NCI-H748 treated with DMSO at 0.1 percent for 48 hours (cell line): Measurements from ENCODE around the gene SEC16A.
"Not testable (repeated sequence)": the region's sequence is repeated elsewhere in the genome, so short reads cannot be mapped to it uniquely, and the experiment has no call there.

Experiments used
- DNase-seq: peaks from one replicate; lab custom pipeline; 2025; lab: John Stamatoyannopoulos, UW

Gene SEC16A

DNA sequence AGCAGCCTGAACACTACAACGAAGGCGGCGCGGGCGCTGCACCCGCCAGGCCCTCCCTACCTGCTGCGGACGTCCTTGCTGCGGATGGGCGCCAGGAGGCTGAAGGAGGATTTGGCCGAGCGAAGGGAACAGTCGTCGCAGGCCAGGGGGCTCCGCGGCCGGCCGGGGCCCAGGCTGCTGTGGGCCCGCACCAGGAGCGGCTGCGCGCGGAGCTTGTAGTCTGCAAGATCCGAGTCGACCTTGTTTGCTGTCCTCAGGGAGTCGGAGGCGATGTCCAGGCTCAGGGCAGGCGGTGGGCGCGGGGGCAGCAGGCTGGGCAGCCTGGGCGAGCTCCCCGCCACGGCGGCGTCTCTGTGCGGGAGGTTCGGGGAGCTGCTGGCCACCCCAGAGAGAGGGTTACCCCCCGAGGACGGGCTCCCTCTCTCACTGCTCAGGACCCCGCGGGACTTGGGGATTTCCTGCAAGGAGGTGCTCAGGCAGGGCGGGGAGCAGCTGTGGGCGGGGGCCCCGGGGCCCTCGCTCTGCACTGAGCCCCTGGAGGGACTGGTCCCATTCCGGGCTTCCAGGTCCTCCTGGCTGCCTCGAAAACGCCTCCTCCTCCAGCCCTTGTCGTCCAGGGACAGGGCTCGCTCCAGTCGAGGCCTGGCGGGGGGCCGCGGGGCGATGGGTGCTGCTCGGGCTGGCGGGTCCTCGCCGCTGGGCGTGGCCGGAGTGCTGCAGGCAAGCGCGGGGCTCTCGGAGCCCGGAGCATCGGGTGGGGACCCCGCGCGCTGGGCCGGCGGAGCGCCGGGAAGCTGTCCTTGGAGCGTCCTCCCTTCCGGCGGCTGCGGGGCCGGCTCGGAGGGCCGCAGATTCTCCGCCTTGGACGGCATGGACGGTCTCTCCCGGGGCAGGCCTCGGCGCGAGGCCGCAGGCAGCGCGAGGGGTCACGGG is 44.0 kb downstream of the SEC16A start:
- DNase-seq = no peak

DNA sequence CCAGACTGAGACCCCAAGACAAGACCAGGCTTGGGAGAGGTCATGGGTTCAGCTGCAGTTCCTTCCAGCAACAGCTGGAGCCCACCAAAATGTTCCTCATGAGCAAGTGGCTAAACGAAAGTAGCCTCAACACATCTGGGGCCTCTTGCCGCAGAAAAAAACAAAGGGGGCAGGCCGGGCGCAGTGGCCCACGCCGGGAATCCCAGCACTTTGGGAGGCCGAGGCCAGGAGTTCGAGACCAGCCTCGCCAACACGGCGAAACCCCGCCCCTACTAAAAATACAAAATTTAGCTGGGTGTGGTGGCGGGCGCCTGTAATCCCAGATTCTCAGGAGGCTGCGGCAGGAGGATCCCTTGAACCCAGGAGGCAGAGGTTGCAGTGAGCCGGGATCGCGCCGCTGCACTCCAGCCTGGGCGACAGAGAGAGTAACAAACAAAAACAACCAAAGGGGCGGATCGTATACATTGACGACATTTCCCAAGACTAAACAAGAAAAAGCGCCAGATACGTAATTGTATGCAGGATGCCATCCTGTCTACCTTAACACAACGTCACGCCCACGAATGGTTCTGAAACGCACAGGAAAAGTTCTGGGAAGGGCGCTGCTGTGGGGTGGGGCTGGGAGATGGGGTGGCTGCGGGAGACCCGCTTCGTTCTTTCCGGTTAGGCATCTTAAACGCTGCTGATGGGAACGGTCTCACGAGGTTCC is 44.8 kb downstream of the SEC16A start:
- DNase-seq = no peak

DNA sequence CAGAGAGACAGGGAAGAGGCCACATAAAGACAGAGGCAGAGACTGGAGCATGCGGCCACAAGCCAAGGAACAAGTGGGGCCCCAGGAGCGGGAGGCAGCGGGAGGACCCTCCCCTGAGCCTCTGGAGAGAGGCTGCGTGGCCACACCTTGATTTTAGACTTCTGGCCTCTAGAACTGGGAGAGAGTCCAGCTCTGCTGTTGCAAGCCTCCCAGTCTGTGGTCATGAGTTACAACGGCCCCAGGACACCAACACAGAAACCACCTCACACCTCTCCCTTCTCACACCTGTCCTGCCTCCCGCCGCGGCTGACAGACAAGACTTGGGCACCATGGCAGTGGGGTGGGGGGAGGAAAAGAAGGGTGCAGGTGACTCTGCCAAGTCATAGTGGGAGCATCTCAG is 45.4 kb downstream of the SEC16A start:
- DNase-seq = no peak

DNA sequence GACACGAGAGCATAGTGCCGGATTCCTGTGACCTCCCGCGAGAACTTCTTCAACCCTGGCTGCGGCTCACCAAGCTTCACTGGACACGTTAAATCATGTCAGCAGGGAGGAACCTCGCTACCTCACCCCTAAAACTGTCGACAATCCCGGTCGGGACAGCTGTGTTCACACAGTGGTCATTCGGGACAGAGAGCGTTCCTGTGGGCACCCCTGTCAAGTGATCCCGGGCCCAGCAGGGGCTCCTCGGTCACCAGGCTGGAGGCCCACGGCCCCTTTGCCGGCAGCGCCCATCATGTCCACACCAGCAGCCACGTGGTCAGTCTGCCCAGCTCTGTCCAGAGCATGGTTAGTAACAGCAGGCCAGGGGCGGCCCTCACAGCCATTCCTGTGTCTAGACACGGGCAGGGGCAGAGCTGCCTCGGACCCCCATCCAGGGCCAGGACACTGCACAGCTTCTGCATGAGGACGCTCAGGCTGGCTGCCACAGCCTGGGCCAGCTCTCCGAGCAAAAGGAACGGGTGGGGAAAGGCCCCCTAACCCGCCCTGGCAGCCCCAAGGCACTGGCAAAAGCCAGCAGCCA is 46.7 kb downstream of the SEC16A start:
- DNase-seq = no peak

DNA sequence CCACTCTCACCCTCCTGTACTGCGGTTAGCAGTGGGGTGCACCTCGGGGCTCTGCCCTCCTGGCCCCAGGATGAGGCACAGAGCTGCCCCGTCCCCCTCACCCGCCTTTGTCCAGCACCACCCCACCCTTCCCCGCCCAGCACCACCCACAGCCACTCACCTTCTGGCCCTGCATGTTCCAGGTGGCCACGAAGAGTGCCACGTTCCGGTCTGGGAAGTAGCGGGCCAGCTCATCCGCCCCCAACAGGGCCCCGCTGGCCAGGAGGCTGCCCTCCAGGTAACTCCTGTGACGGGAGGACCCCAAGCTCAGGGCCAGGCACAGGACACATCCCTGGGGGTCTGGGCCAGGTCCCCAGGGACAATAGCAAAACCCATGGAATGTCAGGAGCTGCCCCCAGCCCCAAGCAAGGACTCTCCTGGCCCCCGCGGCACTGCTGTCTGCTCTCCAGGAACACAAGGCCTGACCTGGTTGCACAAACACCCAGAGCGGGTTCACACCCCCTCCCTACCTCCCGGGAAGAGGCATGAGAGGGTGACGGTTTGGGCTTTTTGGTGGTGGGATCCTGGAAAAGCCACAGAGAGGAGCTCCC is 48.2 kb downstream of the SEC16A start:
- no peak for DNase-seq

DNA sequence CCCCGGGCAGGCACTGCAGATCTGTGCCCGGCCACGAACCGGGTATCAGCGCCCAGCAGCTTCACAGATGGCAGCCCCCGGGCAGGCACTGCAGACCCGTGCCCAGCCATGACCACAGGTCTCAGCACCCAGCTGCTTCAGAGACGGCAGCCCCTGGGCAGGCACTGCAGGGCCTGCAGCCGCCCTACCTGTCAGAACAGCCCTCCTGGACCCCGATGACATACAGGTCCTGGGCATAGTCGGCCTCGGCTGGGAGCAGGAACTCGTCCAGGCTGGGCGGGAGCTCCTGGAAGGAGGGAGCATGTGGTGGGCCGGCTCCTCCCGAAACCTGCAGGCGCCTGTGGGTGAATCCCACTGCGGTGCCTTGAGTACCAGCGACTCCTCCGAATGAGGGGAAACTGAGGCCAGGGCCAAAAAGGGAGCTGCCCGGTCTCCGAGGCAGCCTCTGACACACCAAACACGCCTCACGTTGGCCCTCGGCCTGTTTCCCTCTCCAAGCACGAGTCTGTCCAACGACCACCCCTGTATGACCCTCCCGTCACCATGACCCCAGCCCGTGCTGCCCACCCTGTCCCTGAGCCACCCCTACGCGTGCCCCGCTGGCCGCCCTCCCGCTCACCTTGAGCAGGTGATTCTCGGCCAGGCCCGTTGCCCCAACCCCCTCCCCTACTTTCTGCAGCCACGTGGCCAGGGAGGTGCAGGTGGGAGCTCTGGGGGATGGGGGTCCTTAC is 48.8 kb downstream of the SEC16A start:
- DNase-seq = no peak

DNA sequence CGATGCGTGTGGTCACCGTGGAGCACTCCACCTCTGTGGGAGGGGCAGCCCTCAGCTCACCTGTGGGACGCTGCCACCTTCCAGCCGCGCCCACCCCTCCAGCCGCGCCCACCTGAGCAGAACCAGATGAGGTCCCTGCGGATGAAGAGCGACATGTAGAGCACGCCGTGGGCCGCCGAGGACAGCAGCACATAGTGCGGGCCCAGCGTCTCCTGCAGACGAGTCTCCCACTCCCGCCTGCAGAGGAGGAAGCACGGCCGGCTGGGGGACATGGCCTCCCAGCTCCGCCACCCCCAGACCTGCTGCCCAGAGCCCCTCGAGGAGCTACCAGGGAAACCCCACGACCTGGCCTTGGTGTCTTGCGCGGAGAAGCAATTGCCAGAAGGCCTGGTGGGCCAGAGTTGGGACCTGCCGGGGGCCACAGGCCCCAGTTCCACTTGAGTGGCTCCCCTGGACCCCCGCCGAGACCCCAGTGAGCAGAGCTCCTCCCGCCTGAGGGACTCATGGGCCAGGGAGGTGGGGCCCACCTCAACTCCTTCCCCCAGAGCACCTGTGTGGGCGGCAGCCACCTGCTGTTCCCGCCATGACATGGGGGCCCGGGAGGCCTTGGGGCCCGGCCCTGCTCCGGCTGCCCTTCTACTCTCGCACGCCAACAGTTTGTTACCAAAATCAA is 49.7 kb downstream of the SEC16A start:
- DNase-seq = no peak

DNA sequence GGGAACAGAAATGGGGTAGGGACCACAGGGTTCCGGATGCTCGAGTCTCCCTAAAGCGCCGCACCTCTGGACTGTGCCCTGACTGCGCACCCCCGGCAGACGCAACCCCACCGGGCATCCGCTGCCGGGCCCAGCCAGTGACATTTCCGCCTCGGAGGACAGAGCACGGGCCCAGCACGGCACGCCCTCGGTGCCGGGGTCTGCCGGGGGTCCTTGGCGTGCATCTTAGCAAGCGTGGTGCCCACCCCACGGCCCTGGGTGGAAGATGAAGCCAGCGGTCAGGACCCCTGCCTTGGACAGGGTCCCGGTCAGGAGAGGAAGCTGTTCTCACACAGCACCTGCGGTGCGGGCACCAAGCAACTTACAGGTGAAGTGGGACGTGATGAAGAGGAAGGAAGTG is 50.2 kb downstream of the SEC16A start:
- DNase-seq = no peak

DNA sequence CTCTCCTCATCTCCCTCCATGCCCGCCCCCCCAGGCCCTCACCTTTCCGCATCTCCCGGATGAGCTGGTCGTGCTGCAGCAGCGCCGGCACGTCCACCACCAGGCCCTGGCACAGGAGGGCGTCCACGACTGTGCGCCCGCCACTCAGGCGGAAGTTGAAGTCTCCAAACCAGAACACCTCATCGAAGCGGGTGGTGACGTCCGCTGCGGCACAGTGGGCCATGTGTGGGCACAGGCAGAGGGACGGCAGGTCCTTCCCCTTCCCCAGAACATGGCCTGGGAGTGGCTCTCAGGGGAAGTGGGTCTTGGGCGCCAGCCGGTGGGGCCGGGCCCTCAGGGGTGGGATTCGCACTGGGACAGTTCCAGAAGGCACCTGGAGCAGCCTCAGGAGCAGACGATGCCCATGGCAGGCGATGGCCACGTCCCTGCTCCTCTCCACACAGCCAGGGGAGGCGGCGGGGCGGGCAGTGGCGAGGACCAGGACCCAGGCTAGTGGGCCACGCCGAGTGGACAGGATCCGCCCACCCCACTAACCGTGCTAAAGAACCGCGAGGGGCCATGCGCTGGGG is 51.0 kb downstream of the SEC16A start:
- DNase-seq = no peak

DNA sequence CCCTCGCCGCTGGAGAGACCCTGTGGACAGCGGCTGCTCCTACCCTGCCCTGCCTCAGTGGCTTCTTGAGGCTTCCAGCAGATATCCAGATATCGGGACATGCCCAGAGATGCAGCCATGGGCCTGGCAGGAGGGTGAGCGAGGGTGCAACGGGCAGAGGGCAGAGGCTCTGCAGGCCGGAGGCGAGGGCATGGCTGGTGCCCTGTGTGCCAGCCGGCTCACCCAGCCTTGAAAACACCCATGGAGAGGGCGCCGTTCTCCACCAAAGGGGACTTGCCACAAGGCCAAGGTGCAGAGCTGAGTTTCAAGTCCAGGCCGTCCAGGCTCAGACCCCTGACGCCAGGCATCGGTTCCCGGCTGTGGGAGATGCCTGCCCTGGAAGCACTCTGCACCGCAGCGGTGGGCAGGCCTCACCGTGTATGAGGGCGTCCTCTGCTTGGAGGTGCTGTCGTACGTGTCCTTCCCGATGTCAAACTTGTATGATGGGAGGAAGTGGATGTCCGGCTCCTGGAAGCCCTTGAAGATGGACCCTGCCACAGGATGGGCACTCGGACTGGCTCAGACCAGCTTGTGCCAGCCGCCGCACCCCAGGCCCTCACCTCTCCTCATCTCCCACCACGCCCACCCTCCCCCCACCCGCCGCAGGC is 52.1 kb downstream of the SEC16A start:
- DNase-seq = no peak

DNA sequence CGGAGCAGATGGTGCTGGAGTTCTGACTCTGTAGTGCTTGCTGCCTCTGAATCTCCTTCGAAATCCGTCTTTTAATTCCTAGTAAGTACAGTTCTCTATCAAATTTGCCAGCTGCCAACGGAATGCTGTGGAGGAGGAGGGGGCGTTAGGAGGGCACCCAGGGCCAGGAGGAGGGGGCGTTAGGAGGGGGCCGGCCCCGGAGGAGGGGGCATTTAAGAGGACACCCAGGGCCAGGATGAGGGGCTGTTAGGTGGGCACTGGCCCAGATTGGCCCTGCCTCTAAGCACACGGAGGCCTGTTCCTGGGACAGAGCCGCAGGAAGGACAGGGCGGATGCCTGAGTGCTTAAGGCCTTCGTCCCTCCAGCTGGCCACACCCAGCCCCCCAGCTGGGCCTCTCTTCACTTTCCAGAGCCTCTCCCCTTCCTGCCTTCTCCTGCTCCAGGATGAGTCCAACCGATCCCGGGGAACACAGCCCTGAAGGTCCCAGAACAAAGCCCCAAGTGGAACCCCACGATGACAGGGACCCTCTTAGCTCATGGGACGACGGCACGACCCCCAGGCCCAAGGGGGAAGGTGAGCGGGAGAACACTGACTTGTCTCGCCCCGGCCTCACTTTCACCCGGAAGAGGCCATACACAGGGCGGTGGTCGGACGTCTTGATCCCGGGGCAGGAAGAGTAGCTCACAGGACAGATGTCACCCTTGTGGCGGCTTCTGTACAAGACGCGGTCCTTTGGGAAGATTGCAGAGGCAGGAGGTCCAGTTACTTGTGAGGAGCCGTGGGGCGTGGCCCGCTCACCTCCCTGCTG is 53.0 kb downstream of the SEC16A start:
- DNase-seq = no peak

DNA sequence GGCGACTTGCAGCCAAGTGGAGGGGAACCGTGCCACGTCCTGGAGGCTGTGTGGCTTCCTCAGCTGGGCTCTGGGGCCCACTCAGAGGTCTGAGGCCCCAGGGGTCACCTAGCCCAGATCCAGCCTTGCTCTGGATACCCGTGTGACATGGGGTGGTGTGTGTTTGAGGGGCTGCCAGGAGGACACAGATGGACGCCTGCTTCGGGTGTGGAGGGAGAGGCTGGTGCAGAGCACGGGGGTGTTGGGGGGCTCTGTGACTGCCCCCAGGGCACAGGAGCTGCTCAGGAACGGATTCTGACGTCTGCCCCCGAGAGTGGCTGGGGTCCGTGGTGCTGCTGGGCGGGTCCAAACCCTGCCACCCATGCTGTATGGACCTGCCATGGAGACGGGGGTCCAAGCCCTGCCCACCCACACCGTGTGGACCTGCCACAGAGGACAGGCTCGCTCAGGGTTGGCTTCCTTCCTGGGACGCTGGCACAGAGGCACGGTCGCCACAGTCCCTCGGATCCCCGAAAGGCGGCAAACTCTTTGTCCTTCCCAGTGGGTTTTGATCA is 53.7 kb downstream of the SEC16A start:
- DNase-seq = no peak

DNA sequence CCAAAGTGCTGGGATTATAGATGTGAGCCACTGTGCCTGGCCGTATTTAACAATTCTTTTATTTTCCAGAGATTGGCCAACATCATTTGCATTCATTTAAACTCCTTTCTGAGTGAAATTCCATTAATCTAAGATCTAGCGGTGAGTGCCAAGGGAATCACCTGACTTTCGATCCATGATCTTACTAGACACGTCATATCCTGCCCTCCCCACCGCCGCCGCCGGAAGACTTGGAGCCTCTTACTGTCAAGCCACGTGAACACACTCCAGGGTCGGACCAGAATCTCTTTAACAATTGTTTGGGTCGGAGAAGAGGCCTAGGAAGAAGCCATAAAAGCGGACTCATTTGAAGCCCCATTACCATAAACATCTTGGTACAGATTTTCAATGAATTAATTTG is 56.1 kb downstream of the SEC16A start:
- DNase-seq = no peak

DNA sequence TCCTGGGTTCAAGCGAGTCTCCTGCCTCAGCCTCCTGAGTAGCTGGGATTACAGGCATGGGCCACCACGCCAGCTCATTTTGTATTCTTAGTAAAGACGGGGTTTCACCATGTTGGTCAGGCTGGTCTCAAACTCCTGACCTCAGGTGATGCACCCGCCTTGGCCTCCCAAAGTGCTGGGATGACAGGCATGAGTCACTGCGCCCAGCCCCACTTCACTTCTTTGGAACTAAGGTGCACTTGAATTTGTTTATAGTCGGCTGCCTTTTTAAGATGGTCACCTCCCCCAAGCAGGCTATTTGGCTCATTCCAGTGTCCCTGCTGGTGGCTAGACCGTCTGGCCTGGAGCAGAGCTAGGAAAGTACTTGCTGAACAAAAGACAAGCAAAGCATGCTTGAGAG is 57.5 kb downstream of the SEC16A start:
- DNase-seq = not testable (repeated sequence)

DNA sequence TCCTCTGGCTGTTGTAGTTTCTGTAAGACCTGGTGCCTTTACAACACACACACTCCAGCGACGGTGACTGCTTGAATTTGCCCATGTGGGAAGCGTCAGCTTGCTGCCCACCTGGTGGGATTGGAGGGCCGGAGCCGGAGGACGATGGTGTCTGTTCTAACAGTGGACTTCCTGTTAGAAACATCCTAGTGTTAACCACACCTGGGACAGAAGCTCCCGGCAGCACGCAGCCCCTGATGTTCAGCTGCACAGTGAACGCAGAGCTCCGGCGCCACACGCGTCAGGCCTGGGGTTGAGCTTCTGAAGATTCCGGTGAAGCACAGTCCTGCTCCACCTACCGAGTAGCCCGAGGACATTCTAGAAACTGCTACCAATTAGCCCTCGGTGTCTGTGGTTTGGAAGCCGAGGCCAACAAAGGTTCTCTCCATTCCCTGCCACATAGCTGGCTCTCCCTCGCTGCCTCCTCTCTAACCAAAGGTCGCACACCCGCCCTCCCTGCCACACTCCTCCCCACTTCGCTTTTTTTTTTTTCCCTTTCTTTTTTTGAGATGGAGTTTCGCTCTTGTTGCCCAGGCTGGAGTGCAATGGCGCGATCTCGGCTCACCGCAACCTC is 58.0 kb downstream of the SEC16A start:
- no peak for DNase-seq

DNA sequence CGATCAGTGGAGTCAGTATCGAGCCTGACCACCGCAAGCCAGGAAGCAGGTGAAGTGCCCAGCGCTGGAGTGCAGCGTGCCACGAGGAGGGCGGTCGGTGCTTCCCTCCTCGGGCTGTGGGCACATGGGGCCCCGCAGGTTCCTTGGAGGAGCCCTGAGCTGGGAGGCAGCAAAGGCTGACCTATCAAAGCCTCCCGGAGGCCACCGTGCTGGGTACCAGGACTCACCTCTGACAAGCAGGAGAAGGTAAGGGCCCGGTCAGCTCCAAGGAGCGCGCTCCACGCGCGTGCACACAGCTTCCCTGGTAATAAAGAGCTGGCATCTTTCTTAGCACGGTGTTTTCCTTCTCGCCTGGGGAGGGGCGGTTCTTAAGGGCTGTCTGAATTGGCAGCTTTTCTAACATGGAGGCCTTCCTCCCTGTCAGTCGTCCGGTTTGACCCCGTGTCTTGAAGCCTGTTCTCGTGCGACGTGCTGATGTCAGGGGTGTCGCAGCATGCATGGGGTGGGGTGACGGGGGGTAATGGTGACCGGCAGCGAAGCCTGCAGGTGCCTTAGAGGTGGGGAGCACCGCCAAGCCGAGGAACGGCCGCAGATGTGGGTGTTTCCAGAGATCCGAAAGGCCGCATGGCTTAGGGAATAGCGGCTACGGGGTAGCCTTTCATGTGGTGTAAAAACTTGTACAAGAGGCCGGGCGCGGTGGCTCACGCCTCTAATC is 59.3 kb downstream of the SEC16A start:
- DNase-seq = no peak

DNA sequence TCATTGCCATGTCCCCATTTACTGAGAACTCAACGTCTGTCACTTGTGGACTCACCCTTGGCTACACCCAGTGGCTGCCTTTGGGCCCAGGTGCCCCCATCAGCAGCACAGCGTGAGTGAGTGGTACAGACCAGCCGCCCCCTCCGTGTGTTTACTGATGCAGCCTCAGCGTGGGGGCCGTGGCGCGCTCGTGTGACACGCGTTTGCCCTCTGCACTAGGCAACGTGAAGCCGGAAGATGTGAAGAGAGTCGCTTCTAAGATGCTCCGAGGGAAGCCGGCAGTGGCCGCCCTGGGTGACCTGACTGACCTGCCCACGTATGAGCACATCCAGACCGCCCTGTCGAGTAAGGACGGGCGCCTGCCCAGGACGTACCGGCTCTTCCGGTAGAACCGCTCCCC is 60.0 kb downstream of the SEC16A start:
- no peak for DNase-seq

DNA sequence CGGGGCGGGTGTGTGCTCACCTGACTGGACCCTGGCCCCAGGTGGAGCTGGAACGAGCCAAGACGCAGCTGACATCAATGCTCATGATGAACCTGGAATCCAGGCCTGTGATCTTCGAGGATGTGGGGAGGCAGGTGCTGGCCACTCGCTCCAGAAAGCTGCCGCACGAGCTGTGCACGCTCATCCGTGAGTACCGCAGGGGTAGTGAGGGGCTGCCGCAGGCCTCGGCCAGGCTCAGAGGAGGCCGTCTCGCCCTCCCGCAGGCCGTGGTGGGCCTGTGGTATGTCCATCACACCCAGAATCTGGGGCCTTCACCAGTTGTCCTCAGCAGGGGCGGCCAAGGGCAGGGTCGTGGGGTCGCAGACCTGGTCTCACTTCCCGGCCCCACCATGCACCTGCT is 61.0 kb downstream of the SEC16A start:
- DNase-seq = no peak
